Prostate gland (tissue), 2 donors: Measurements from ENCODE around the gene ZNF440.

Source experiments
- POLR2A ChIP-seq: fragments of 450-650 bp; IDR thresholded peaks from one replicate; pipeline ENCODE4 v1.6.1; 2016; ENCODE audit warnings: antibody characterized with exemption, mild to moderate bottlenecking
- TF ChIP-seq, protein P1 (sequence below), 4 experiments: fragments of 200-600 bp in 2 of 4; fragments of 450-650 bp in 2 of 4; sonication (generic) in 2 of 4; IDR thresholded peaks; 1 replicate in 3 of 4; 2 replicates in 1 of 4; pipeline ENCODE4 v1.5.1; 2016 to 2019; ENCODE audit warnings: antibody characterized with exemption in 4 of 4, mild to moderate bottlenecking in 2 of 4, moderate library complexity in 2 of 4

- TF ChIP-seq, protein P1, sequence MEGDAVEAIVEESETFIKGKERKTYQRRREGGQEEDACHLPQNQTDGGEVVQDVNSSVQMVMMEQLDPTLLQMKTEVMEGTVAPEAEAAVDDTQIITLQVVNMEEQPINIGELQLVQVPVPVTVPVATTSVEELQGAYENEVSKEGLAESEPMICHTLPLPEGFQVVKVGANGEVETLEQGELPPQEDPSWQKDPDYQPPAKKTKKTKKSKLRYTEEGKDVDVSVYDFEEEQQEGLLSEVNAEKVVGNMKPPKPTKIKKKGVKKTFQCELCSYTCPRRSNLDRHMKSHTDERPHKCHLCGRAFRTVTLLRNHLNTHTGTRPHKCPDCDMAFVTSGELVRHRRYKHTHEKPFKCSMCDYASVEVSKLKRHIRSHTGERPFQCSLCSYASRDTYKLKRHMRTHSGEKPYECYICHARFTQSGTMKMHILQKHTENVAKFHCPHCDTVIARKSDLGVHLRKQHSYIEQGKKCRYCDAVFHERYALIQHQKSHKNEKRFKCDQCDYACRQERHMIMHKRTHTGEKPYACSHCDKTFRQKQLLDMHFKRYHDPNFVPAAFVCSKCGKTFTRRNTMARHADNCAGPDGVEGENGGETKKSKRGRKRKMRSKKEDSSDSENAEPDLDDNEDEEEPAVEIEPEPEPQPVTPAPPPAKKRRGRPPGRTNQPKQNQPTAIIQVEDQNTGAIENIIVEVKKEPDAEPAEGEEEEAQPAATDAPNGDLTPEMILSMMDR (IDR thresholded peaks at IDR 0.05) = no peak
- TF ChIP-seq POLR2A = no peak
These were observed 68.5 kb downstream of the ZNF440 start for GRCh38 chr19:11882606-11883005.
